HG02678 (cell line): ENCODE measurements around the gene IL15RA.
"Not testable (repeated sequence)": the region's sequence is repeated elsewhere in the genome, so short reads cannot be mapped to it uniquely, and the experiment has no call there.

Source experiments
- ATAC-seq: cut with Tn5 transposase; IDR thresholded peaks from one replicate; pipeline ENCODE4 v1.9.1; 2021; ENCODE audit warnings: mild to moderate bottlenecking, moderate library complexity; ENCODE audit not compliant: unreplicated experiment

Gene IL15RA

GRCh38 chr10:5930272-5930671, 47.1 kb downstream of the IL15RA start:
- no peak for ATAC-seq

GRCh38 chr10:5929442-5929841, 47.9 kb downstream of the IL15RA start:
- ATAC-seq, result no peak

GRCh38 chr10:5927306-5927705, 50.0 kb downstream of the IL15RA start:
- ATAC-seq, result no peak

DNA sequence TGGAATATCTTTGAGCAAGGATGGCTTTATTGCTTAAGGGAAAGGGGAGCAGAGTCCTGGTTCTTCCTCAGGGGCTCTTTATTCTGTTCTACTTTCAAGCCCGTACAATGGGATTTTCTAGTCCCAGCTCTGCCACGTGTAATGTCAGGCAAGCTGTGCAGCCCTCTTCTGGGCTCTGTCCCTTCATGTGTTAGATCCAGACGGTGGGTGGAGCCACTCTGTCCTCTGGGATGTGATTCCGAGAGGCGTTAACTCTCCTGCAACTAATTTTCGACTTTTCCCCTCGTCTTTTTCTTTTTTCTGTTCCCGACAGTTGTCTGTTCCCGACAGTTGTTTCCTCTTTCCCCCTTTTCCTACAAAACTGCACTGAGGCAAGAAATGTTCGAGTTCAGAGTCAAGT, 52.5 kb downstream of the IL15RA start:
- no peak for ATAC-seq

- no peak for ATAC-seq
Measured at GRCh38 chr10:5921746-5922145, 55.6 kb downstream of the IL15RA start.

GRCh38 chr10:5919568-5919967, 57.8 kb downstream of the IL15RA start:
- no peak for ATAC-seq

DNA sequence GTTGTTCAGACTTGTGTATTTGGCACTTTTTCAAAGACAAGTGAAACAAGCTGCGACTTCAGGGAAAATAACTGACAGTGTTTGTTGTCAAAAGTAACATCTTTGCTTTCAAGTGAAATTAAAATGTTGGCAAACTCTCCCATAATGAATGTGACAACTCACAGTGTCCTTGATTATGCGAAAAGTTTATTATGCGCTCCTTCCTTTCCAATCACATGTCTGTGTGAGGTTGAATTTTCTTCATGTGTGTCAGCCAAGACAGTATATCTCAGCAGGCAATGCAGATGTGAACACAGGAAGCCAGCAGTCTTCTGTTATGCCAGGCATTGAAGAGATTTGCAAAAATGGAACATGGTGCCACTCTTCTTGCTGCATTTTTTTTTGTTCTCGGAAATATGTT, 58.6 kb downstream of the IL15RA start:
- no peak for ATAC-seq

- ATAC-seq, result no peak
Measured at GRCh38 chr10:5917305-5917704, 60.0 kb downstream of the IL15RA start.

GRCh38 chr10:5915451-5915850, 61.9 kb downstream of the IL15RA start:
- no peak for ATAC-seq

DNA sequence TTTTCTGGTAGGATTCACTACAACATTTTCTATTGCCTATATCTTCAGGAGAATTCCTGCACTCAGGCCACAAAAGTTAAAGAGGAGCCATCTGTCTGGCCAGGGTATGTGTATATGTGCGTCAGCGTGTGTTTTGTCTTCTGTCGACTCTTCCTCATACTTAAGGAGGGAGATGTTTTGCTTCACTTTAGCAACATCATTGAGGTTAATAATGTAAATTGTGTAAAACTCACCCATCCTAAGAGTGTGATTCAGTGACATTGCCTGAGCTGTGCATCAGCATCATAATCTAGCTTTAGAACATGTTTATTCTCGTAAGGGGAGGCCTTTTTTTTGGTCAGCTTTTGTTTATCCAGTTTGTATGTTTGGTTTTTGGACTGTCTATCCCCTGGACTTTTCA, 63.6 kb downstream of the IL15RA start:
- ATAC-seq, result no peak

- no peak for ATAC-seq
Measured at GRCh38 chr10:5911670-5912069, 65.7 kb downstream of the IL15RA start.

- ATAC-seq, result no peak
Measured at GRCh38 chr10:5910323-5911100, 66.8 kb downstream of the IL15RA start.

DNA sequence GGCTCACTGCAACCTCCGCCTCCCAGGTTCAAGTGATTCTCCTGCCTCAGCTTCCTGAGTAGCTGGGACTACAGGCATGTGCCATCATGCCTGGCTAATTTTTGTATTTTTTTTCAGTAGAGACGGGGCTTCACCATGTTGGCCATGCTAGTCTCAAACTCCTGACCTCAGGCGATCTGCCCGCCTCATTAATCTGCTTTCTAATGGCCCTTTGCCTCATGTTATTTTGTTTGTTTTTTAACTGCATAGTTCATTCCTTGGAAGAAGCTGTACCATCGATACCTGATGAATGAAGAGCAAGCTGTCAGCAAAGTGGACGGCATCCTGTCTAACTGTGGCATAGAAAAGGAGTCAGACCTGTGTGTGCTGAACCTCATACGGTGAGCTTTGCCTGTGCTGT, 68.7 kb downstream of the IL15RA start:
- not testable (repeated sequence) for ATAC-seq

- ATAC-seq, result no peak
Measured at GRCh38 chr10:5906651-5907050, 70.7 kb downstream of the IL15RA start.

DNA sequence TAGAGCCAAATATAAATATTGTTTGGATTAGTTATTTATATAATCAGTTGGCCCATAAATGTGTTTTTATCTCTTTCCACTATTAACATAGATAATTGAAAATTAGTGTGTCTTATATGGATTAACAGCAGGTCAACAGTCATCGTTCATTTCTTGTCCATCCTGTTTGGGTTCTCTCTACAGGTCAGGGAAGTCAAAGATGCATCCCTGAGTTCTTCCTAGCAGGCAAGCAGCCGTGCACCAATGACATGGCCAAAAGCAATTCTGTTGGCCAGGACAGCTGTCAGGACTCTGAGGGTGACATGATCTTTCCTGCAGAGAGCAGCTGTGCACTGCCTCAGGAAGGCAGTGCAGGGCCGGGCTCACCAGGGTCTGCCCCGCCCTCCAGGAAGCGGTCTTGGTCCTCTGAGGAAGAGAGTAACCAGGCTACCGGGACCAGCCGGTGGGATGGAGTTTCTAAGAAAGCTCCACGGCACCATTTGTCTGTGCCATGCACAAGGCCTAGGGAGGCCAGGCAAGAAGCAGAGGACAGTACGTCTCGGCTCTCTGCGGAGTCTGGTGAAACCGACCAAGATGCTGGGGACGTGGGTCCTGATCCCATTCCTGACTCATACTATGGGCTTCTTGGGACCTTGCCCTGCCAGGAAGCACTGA, 71.4 kb downstream of the IL15RA start:
- ATAC-seq, result no peak

GRCh38 chr10:5904227-5904626, 73.1 kb downstream of the IL15RA start:
- peak; percentile 95 for ATAC-seq

DNA sequence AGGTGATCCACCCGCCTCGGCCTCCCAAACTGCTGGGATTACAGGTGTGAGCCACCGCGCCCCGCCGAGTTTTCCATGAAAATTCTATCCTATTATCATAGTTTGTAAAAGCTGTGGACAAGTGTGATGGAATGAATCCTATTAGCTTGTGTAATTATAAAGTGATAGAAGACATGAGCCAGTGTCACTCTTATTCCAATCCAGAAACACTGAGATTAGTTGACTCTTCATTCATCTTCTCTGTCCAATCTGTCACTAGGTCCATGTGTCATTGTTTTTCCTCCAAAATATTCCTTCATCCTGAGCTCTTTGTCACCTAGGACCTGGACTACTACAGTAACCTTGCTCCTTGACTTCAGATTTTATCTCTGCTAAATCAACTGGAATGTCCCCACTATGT, 73.8 kb downstream of the IL15RA start:
- no peak for ATAC-seq

- ATAC-seq, result no peak
Measured at GRCh38 chr10:5902511-5903274, 74.7 kb downstream of the IL15RA start.
